Adrenal gland (tissue), 12 donors: ENCODE measurements around the gene CNTD1. TPM values are rescaled to one million over a fixed set of nuclear protein-coding genes. Genes with fewer than 3 reads are reported as not detected.
"Not testable (repeated sequence)": the region's sequence is repeated elsewhere in the genome, so short reads cannot be mapped to it uniquely, and the experiment has no call there.

Source experiments
- DNase-seq, 7 donors: peaks; one replicate each; pipeline ENCODE4 v3.0.0-alpha.2; 2019 to 2020
- H3K27ac ChIP-seq, 5 donors: fragments of 200-600 bp; sonication (generic) in 4 of 5; 1 replicate in 3 of 5; 2 replicates in 2 of 5; pipeline versions ENCODE4 v1.5.1 to v1.8.0; 2016 to 2020; ENCODE audit warnings: mild to moderate bottlenecking in 1 of 5
- H3K27me3 ChIP-seq: fragments of 200-600 bp; 2 replicates; pipeline ENCODE4 v1.8.0; 2021
- H3K36me3 ChIP-seq, 2 donors: fragments of 200-600 bp; replicated peaks in 1 of 2; 1 replicate in 1 of 2; 2 replicates in 1 of 2; pipeline versions ENCODE4 v1.5.1 to v1.8.0; 2018 to 2022
- H3K4me1 ChIP-seq, 2 donors: fragments of 200-600 bp; replicated peaks in 1 of 2; 1 replicate in 1 of 2; 2 replicates in 1 of 2; pipeline versions ENCODE4 v1.5.1 to v1.8.0; 2018 to 2021
- H3K4me3 ChIP-seq, 4 donors: fragments of 200-600 bp; sonication (generic) in 3 of 4; one replicate each; pipeline ENCODE4 v1.5.1; 2016 to 2018
- H3K9me3 ChIP-seq, 3 donors: fragments of 200-600 bp; sonication (generic) in 1 of 3; replicated peaks in 1 of 3; 1 replicate in 2 of 3; 2 replicates in 1 of 3; pipeline versions ENCODE4 v1.5.1 to v1.8.0; 2016 to 2021
- CTCF ChIP-seq, 6 experiments: fragments of 450-650 bp in 4 of 6; fragments of 200-600 bp in 2 of 6; sonication (generic) in 1 of 6; IDR thresholded peaks; 1 replicate in 5 of 6; 2 replicates in 1 of 6; pipeline versions ENCODE4 v1.5.1 to v1.8.0; 2016 to 2021; ENCODE audit warnings: antibody characterized with exemption in 6 of 6, mild to moderate bottlenecking in 2 of 6, moderate library complexity in 1 of 6
- POLR2A ChIP-seq, 2 donors: fragments of 450-650 bp; IDR thresholded peaks; one replicate each; pipeline ENCODE4 v1.6.1; 2017; ENCODE audit warnings: antibody characterized with exemption in 2 of 2, mild to moderate bottlenecking in 2 of 2, moderate library complexity in 1 of 2
- WGBS, 4 donors: extraction: QIAGEN DNeasy Blood & Tissue Kit in 2 of 4; methylation state at CpG; one replicate each; pipeline versions ENCODE4 v1.1.5 to v1.1.7; 2013 to 2017; 5-methylcytosine and 5-hydroxymethylcytosine counted together
- intact Hi-C, 2 donors: fragments of 100-400 bp; cut with DNase I; formaldehyde crosslinking; loops; one replicate each; pipeline versions ENCODE4 v1.14.1 to v1.15.0; 2022 to 2023
- microRNA-seq, 3 donors: library from miRNA; unstranded; fragments of <30 nt; microRNA quantifications; one replicate each; pipeline ENCODE4, GENCODE V29; 2017 to 2020
- polyA plus RNA-seq, 3 donors: library from polyadenylated mRNA; stranded (reverse); fragments of 200-250 nt in 2 of 3; fragments of 350-450 nt in 1 of 3; fragmentation: Illumina TruSeq in 1 of 3; extraction: RNeasy Lipid Tissue Mini Kit (QIAGEN cat#74804) in 1 of 3; gene quantifications; one replicate each; pipeline ENCODE4 v1.2.3, GENCODE V29; 2013 to 2014
- small RNA-seq, 2 donors: library from RNA; depleted of rRNA; stranded (forward); fragments of <200 nt; gene quantifications; one replicate each; pipeline ENCODE3, GENCODE V24; 2016
- total RNA-seq, 9 donors: library from RNA; depleted of rRNA in 4 of 9; stranded (reverse); fragments of >200 nt in 4 of 9; fragments of 120-200 nt in 1 of 9; fragmentation: NEBNext Ultra II Directional in 1 of 9; extraction: Animal tissue kit (Norgen Biotek cat#: 25700) in 1 of 9; gene quantifications; one replicate each; pipeline versions ENCODE4 v1.1.0 to v1.2.4, GENCODE V29; 2013 to 2023
- donor health status: healthy with polysubstance abuse.
- donor health status: Bipolar disorder and iron deficiency.
- donor health status: DM: yes; HTN: yes; CAD: no.
- donor health status: DM: no; HTN: no; CAD: no.
- donor health status: DM: no; HTN: no; CAD: no.
- donor health status: DM: yes; HTN: yes; CAD: no.

CNTD1 gene
- total and polyA plus RNA-seq, 12 donors = 0.24 to 8.2 (median 0.32) TPM; not detected in 5

GRCh38 chr17:42855048-42855596 is 56.5 kb downstream of the CNTD1 start:
- WGBS, 4 donors = 75 to 81% (median 77%) methylated on average over 4 to 8 of the region's 8 CpGs
- Histone ChIP-seq H3K4me3 (no peak overlapping the region), H3K27me3 (no peaks in the 10 kb centered on the region), H3K4me1 (peaks cover 13 to 29% of the 10 kb centered on the region in 2 donors), H3K9me3 (no peaks in the 10 kb centered on the region), H3K36me3 (no peaks in the 10 kb centered on the region), H3K27ac (no peak overlapping the region)
- peak in 1 of 7 donors; percentile 16 for DNase-seq
- TF ChIP-seq POLR2A (IDR thresholded peaks at IDR 0.05) (no peak), CTCF (IDR thresholded peaks at IDR 0.05) (no peak)
- intact Hi-C loops = no loop called here

GRCh38 chr17:42856093-42856492 is 57.4 kb downstream of the CNTD1 start:
- H3K27me3 ChIP-seq, intact Hi-C loops, DNase-seq, H3K9me3 ChIP-seq, H3K36me3 ChIP-seq, H3K27ac ChIP-seq, H3K4me3 ChIP-seq: not testable (repeated sequence)
- H3K4me1 ChIP-seq = peaks cover 4 to 24% of the 10 kb centered on the region in 2 donors
- WGBS, 4 donors = 80 to 95% (median 91%) methylated on average over 5 to 8 of the region's 8 CpGs

DNA sequence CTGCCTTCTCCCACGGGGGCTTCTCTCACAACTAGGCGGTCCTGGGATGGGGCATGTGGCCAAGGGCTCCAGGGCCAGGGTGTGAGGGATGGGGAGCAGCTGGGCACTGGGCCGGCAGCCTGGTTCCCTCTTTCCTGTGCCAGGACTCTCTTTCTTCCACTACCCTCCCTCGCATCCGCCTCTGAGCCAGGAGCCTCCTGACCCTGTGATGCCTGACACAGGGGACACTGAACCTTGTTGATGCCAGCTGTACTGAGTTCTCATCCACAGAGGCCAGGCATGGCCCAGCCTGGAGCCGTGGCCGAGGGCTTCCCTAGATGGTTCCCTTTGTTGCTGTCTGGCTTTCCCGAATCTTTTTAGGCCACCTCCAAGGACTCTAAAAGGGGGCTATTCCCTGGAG is 57.9 kb downstream of the CNTD1 start:
- intact Hi-C loops, H3K27ac ChIP-seq, H3K4me3 ChIP-seq, H3K27me3 ChIP-seq, H3K9me3 ChIP-seq, H3K36me3 ChIP-seq, DNase-seq: not testable (repeated sequence)
- 84 to 94% (median 90%) methylated on average over 5 to 6 of the region's 8 CpGs for WGBS, 4 donors
- peaks cover 4 to 24% of the 10 kb centered on the region in 2 donors for H3K4me1 ChIP-seq

DNA sequence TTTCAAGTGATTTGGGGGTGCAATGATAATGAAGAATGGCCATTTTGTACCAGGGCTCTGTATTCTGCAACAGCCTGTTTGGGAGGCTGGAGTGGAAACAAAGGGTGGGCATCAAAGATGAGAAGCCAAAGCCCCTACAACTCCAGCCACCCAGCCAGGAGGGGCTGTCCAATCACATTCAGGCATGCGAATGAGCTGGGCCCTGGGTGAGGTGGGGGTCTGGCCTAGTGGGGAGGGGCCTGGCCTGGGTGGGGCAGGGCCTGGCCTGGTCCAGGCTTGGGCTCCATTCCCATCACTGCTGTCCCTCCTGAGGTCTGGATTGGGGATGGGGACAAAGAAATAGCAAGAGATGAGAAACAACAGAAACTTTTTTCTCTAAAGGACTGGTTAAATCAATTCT is 58.7 kb downstream of the CNTD1 start:
- DNase-seq = no peak
- no peaks in the 10 kb centered on the region for H3K36me3 ChIP-seq
- intact Hi-C loops = no loop called here
- no peak overlapping the region for H3K4me3 ChIP-seq
- no peaks in the 10 kb centered on the region for H3K27me3 ChIP-seq
- no peaks in the 10 kb centered on the region for H3K9me3 ChIP-seq
- TF ChIP-seq POLR2A (IDR thresholded peaks at IDR 0.05) = no peak
- no peak for TF ChIP-seq CTCF (IDR thresholded peaks at IDR 0.05)
- 89 to 100% (median 91%) methylated on average over 1 of the region's 1 CpG; no CpG with 5 or more reads in 1 of the 4 donors for WGBS, 4 donors
- peaks cover 4 to 21% of the 10 kb centered on the region in 2 donors for H3K4me1 ChIP-seq
- H3K27ac ChIP-seq = no peak overlapping the region

Small RNAs within 50 kb of the gene (microRNA-seq; reads per million reads assigned to microRNA genes)
- 0 to 0.38 (median 0.28) reads per million in 3 donors for gene MIR6781

Small RNAs within 50 kb of the gene (small RNA-seq; reads per million reads assigned to genes)
- gene HMGN2P15 = 0 reads per million in 2 donors
- gene MIR6781 = 0 reads per million in 2 donors

Other genes with a start within 250 kb of the CNTD1 start
- gene HSD17B1, start 245.9 kb upstream of the CNTD1 start, total RNA-seq = 1 to 10 TPM in 8 of 9 donors, under 1 TPM in 1; 0.60 to 3.0 (median 1.9) TPM
- gene HSD17B1, start 245.9 kb upstream of the CNTD1 start, polyA plus RNA-seq = 1 to 10 TPM in 2 of 3 donors, under 1 TPM in 1; 0.22 to 7.6 (median 3.6) TPM
- 100 to 1,000 TPM in 4 of 9 donors, 10 to 100 TPM in 5; 46.8 to 148 (median 67.8) TPM for gene COASY, start 236.7 kb upstream of the CNTD1 start, total RNA-seq
- 100 to 1,000 TPM in 2 of 3 donors, 10 to 100 TPM in 1; 65.5 to 192 (median 130) TPM for gene COASY, start 236.7 kb upstream of the CNTD1 start, polyA plus RNA-seq
- 10 to 100 TPM; 34.2 to 58.8 (median 47.0) TPM for gene MLX, start 231.8 kb upstream of the CNTD1 start, total RNA-seq
- gene MLX, start 231.8 kb upstream of the CNTD1 start, polyA plus RNA-seq = 10 to 100 TPM; 46.0 to 95.0 (median 52.6) TPM
- 1 to 10 TPM in 8 of 9 donors, not detected in 1; 1.2 to 7.7 (median 1.9) TPM for gene PSMC3IP, start 221.1 kb upstream of the CNTD1 start, total RNA-seq
- 1 to 10 TPM; 3.1 to 3.9 (median 3.5) TPM for gene PSMC3IP, start 221.1 kb upstream of the CNTD1 start, polyA plus RNA-seq
- gene RETREG3, start 189.5 kb upstream of the CNTD1 start, total RNA-seq = 100 to 1,000 TPM in 1 of 9 donors, 10 to 100 TPM in 8; 57.6 to 167 (median 81.6) TPM
- gene RETREG3, start 189.5 kb upstream of the CNTD1 start, polyA plus RNA-seq = 10 to 100 TPM; 27.1 to 30.6 (median 28.2) TPM
- 10 to 100 TPM; 22.9 to 90.0 (median 39.2) TPM for gene TUBG1, start 189.2 kb upstream of the CNTD1 start, total RNA-seq
- 10 to 100 TPM; 30.5 to 70.3 (median 40.3) TPM for gene TUBG1, start 189.2 kb upstream of the CNTD1 start, polyA plus RNA-seq
- gene TUBG2, start 139.6 kb upstream of the CNTD1 start, total RNA-seq = 10 to 100 TPM; 14.5 to 63.9 (median 43.7) TPM
- gene TUBG2, start 139.6 kb upstream of the CNTD1 start, polyA plus RNA-seq = 10 to 100 TPM; 19.3 to 65.1 (median 49.6) TPM
- 10 to 100 TPM in 8 of 9 donors, 1 to 10 TPM in 1; 7.8 to 63.7 (median 45.3) TPM for gene PLEKHH3, start 121.9 kb upstream of the CNTD1 start, total RNA-seq
- gene PLEKHH3, start 121.9 kb upstream of the CNTD1 start, polyA plus RNA-seq = 10 to 100 TPM in 2 of 3 donors, 1 to 10 TPM in 1; 1.8 to 73.2 (median 49.6) TPM
- 1 to 10 TPM in 6 of 9 donors, under 1 TPM in 3; 0.39 to 7.9 (median 3.3) TPM for gene CCR10, start 117.0 kb upstream of the CNTD1 start, total RNA-seq
- 1 to 10 TPM in 2 of 3 donors, under 1 TPM in 1; 0.31 to 3.6 (median 1.7) TPM for gene CCR10, start 117.0 kb upstream of the CNTD1 start, polyA plus RNA-seq
- gene CNTNAP1, start 116.3 kb upstream of the CNTD1 start, total RNA-seq = 10 to 100 TPM in 2 of 9 donors, 1 to 10 TPM in 7; 1.8 to 31.9 (median 4.0) TPM
- 10 to 100 TPM in 1 of 3 donors, 1 to 10 TPM in 2; 1.6 to 12.5 (median 5.7) TPM for gene CNTNAP1, start 116.3 kb upstream of the CNTD1 start, polyA plus RNA-seq
- 10 to 100 TPM; 17.6 to 49.1 (median 35.3) TPM for gene EZH1, start 53.8 kb upstream of the CNTD1 start, total RNA-seq
- 10 to 100 TPM; 23.6 to 29.4 (median 23.8) TPM for gene EZH1, start 53.8 kb upstream of the CNTD1 start, polyA plus RNA-seq
- 10 to 100 TPM in 7 of 9 donors, 1 to 10 TPM in 2; 4.6 to 35.4 (median 16.1) TPM for gene RAMP2, start 37.6 kb upstream of the CNTD1 start, total RNA-seq
- gene RAMP2, start 37.6 kb upstream of the CNTD1 start, polyA plus RNA-seq = 10 to 100 TPM; 23.1 to 67.5 (median 37.9) TPM
- 100 to 1,000 TPM in 1 of 9 donors, 10 to 100 TPM in 8; 43.2 to 135 (median 52.6) TPM for gene VPS25, start 25.4 kb upstream of the CNTD1 start, total RNA-seq
- gene VPS25, start 25.4 kb upstream of the CNTD1 start, polyA plus RNA-seq = 10 to 100 TPM; 25.7 to 63.4 (median 37.0) TPM
- gene WNK4, start 18.3 kb upstream of the CNTD1 start, total RNA-seq = under 1 TPM in 4 of 9 donors, not detected in 5; 0.18 to 0.46 (median 0.30) TPM
- under 1 TPM; 0.05 to 0.08 (median 0.07) TPM for gene WNK4, start 18.3 kb upstream of the CNTD1 start, polyA plus RNA-seq
- gene COA3, start 157 bp upstream of the CNTD1 start, total RNA-seq = 100 to 1,000 TPM in 3 of 9 donors, 10 to 100 TPM in 6; 65.3 to 231 (median 84.8) TPM
- 10 to 100 TPM; 55.6 to 98.2 (median 91.1) TPM for gene COA3, start 157 bp upstream of the CNTD1 start, polyA plus RNA-seq
- gene BECN1, start 25.4 kb downstream of the CNTD1 start, total RNA-seq = 100 to 1,000 TPM in 5 of 9 donors, 10 to 100 TPM in 4; 70.1 to 235 (median 104) TPM
- 10 to 100 TPM; 27.0 to 76.6 (median 33.1) TPM for gene BECN1, start 25.4 kb downstream of the CNTD1 start, polyA plus RNA-seq
- gene PSME3, start 34.5 kb downstream of the CNTD1 start, total RNA-seq = 100 to 1,000 TPM in 3 of 9 donors, 10 to 100 TPM in 6; 45.8 to 136 (median 85.1) TPM
- 100 to 1,000 TPM in 1 of 3 donors, 10 to 100 TPM in 2; 18.5 to 149 (median 25.4) TPM for gene PSME3, start 34.5 kb downstream of the CNTD1 start, polyA plus RNA-seq
- 1 to 10 TPM in 6 of 9 donors, under 1 TPM in 3; 0.60 to 2.2 (median 1.4) TPM for gene AOC2, start 45.7 kb downstream of the CNTD1 start, total RNA-seq
- gene AOC2, start 45.7 kb downstream of the CNTD1 start, polyA plus RNA-seq = 1 to 10 TPM in 2 of 3 donors, under 1 TPM in 1; 0.95 to 1.6 (median 1.4) TPM
- 100 to 1,000 TPM in 2 of 9 donors, 10 to 100 TPM in 7; 21.6 to 133 (median 83.7) TPM for gene AOC3, start 52.3 kb downstream of the CNTD1 start, total RNA-seq
- 10 to 100 TPM; 32.4 to 63.9 (median 59.7) TPM for gene AOC3, start 52.3 kb downstream of the CNTD1 start, polyA plus RNA-seq
- gene G6PC1, start 101.9 kb downstream of the CNTD1 start, total RNA-seq = under 1 TPM in 3 of 9 donors, not detected in 6; 0.11 to 0.18 (median 0.18) TPM
- gene G6PC1, start 101.9 kb downstream of the CNTD1 start, polyA plus RNA-seq = under 1 TPM in 1 of 3 donors, not detected in 2; 0.09 TPM
- 10 to 100 TPM; 16.4 to 60.7 (median 35.1) TPM for gene AARSD1, start 165.6 kb downstream of the CNTD1 start, total RNA-seq
- 100 to 1,000 TPM in 2 of 3 donors, 10 to 100 TPM in 1; 49.0 to 206 (median 121) TPM for gene AARSD1, start 165.6 kb downstream of the CNTD1 start, polyA plus RNA-seq
- under 1 TPM in 3 of 9 donors, not detected in 6; 0.18 to 0.67 (median 0.28) TPM for gene PTGES3L, start 181.2 kb downstream of the CNTD1 start, total RNA-seq
- under 1 TPM; 0.61 to 0.72 (median 0.62) TPM for gene PTGES3L, start 181.2 kb downstream of the CNTD1 start, polyA plus RNA-seq
- 10 to 100 TPM; 14.3 to 29.7 (median 17.4) TPM for gene RUNDC1, start 181.7 kb downstream of the CNTD1 start, total RNA-seq
- 10 to 100 TPM in 2 of 3 donors, 1 to 10 TPM in 1; 7.6 to 20.6 (median 10.3) TPM for gene RUNDC1, start 181.7 kb downstream of the CNTD1 start, polyA plus RNA-seq
- 1,000 to 10,000 TPM in 3 of 9 donors, 100 to 1,000 TPM in 6; 356 to 1,636 (median 929) TPM for gene RPL27, start 199.6 kb downstream of the CNTD1 start, total RNA-seq
- 1,000 to 10,000 TPM; 1,877 to 2,291 (median 1,931) TPM for gene RPL27, start 199.6 kb downstream of the CNTD1 start, polyA plus RNA-seq
- gene IFI35, start 207.9 kb downstream of the CNTD1 start, total RNA-seq = 10 to 100 TPM; 38.4 to 72.9 (median 60.3) TPM
- gene IFI35, start 207.9 kb downstream of the CNTD1 start, polyA plus RNA-seq = 10 to 100 TPM; 44.1 to 91.4 (median 68.1) TPM
- 100 to 1,000 TPM; 280 to 744 (median 463) TPM for gene VAT1, start 223.5 kb downstream of the CNTD1 start, total RNA-seq
- 100 to 1,000 TPM; 177 to 311 (median 269) TPM for gene VAT1, start 223.5 kb downstream of the CNTD1 start, polyA plus RNA-seq
- gene RND2, start 226.4 kb downstream of the CNTD1 start, total RNA-seq = 1 to 10 TPM; 1.3 to 8.2 (median 4.0) TPM
- gene RND2, start 226.4 kb downstream of the CNTD1 start, polyA plus RNA-seq = 1 to 10 TPM; 2.4 to 6.3 (median 3.1) TPM